HG03039 (cell line): ENCODE data around the gene CRACDL.

ENCODE experiments used
- ATAC-seq: cut with Tn5 transposase; IDR thresholded peaks from one replicate; pipeline ENCODE4 v1.9.1; 2021; ENCODE audit warnings: mild to moderate bottlenecking, moderate library complexity; ENCODE audit not compliant: unreplicated experiment

CRACDL gene

DNA sequence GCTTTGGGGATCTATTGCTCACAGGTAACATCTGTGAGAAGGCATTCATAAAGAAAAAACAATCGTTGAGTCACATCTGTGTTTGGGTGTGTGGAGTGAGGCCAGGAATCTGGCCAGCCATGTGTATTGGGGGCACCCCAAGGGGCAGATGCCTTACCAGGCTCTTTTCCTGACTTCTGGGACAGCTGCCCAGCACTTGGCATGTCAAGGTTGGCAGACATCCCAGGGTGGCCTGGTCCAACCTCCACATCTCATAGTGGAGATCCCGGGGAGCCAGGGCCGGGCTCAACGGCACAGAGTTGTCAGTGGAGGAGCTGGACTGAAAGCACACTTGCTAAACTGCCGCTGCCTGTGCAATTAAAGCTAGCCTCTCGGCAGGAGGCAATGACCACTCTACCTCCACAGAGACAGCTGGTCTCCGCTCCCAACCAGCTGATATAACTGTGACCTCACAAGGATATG is 129.8 kb downstream of the CRACDL start:
- ATAC-seq, result no peak

DNA sequence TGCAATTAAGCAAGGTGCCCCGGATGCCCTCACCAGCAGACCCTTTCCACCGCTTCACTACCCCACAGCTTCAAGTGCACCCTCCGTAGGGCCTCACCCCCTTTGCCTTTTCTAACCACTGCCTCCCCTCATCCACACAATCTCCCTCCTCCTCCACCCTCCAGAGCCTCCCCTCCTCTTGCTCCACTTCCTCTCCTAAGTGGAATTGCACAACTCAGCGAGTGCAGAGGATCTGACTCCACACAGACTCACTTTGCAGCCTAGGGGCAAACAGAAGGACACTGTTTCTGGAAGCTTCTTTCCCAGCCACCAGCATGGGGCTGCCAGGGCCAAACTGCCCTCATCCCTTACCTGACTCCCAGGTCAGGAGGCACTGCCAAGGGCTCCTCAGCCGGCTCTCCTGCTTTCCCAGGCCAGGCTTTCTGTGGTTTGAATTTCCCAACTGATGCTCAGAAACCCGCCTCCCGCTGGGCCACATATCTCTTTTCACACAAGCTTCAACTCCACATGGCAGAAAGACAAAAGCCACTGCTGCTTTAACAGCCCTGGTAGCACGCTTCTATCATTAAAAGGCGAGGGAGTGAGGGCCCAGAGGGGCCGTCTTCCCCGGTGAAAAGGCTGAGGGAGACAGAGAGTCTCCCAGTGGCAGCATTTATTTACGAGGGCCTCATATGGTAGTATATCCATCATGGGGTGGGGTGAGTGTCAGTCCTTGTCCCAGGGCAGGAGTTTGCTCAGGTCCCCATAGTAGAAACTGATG is 130.4 kb downstream of the CRACDL start:
- ATAC-seq, result no peak

DNA sequence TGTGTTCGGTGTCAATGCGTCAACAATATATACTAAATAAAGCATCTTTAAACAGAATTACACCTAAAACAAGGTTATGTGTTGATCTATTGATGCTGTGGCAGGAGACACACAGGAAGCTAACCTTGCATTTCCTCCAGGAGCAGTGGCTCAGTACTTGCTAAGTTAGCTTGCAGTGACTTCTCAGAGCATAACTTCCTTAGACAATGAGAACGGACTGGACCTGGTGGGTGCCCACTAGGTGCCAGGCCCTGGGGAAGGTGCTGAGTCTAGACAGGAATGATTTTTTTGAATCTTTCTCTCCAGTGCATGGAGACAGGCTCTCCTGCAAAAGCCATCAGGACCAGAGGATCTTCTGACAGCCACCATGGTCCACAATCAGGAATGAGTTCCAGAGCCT is 131.3 kb downstream of the CRACDL start:
- no peak for ATAC-seq

DNA sequence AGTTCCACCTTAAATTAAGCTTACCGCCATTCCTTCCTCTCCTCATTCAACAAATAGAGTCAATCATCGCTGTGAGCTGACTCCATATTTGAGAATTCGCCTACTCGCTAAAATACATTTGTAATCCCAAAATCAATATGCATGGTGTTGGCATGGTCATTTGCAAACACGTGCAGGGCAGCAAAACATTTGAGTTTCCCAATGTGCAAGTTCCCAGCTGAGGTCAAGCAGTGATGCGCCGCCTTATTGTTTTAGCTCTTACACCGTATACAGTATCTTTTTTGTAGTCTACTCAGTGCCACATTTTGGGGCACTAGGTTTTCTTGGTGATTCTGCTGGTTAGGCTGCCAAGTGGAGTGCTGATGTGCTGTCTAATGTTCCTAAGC is 131.8 kb downstream of the CRACDL start:
- ATAC-seq, result no peak

DNA sequence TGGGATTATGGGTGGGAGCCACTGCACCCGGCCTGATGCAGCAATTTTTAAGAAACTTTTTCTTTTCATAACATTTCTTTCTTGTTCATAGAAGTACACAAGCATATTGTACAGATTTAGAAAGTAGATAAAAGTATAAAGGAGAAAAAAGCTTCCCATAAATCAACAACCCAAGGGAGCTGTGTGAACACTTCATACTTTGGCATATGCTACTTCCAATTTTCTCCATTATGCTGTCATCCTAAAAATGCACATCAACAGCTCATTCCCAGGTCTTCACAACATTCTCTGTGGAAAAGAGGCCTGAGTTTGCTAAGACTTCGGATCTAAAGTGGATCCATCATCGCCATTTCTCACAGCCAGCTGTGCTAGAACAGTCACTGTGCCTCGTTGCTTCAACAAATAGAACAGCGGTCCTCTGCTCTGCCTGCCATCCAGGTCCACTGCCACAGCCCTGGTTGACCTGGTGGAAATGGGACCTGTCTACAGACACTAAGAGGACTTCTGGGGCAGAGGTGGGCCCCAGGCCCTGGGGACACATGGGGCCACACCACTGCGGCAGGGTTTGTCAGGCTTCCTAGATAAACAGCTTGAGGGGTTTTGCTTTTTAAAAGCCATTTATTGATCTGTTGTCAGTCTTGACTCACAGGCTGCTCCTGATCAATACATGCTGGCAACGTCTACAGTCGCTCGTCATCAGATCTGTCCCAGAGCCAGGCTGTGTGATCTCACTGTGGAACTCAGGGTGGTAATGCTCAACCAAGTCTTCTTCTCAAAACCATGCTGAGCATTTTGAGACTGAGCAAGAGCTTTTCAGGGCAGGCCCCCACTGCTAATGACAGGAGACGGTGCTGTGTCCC is 132.4 kb downstream of the CRACDL start:
- ATAC-seq, result no peak

DNA sequence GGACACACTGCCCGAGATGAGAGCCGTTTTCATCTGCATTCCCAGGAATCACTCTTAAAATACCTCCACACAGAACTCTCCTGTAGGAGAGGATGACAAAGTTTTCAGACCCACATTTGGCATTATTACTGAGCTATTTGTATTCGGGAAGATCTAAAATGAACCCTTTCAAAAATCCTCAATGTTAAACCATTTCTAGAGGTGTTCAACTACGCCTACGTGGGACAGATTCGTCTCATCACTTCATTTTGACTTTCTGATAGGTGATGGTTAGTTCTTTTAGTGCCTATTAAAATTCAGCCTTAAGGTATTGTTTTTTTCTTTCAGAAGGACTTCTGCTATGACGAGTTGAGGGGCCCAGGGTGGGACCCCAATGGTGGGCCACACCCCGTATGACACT is 133.7 kb downstream of the CRACDL start:
- ATAC-seq, result no peak

DNA sequence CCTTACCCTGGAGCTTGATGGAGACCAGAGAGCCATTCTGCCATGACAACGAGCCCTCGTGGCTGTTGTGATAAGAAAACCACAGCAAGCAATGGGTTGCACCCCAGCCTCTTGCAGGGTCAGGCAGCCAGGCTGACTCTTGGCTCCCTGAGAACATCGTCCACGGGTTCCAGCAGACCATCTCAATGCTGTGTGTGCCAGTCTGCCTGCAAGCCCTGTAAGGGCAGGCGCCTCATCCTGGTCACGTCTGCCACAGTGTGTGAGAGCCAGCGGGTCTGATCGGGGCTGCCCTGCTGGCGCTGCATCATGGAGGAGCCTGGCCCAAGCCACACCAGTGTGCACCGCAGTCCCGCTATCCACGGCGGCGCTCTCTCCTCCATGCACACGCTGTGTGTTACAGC is 134.1 kb downstream of the CRACDL start:
- no peak for ATAC-seq

DNA sequence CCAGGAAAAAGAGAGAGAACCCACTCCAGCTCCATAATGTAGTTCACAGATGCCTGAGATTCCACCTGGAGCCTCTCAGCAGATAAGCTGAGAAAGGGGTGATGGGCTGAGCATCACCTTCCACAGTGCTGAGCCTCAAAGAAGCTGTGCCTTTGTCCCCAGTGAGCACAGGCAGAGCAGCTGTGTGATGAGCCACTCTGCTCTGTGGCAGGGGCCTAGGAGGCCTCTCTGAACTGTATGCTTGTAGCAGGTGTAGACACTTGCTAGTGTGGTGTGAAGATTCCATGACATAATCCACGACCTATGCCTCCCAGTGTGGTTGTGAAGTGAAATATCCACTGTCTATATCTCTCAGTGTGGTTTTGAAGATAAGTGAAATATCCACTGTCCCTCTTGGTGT is 134.7 kb downstream of the CRACDL start:
- ATAC-seq, result no peak

DNA sequence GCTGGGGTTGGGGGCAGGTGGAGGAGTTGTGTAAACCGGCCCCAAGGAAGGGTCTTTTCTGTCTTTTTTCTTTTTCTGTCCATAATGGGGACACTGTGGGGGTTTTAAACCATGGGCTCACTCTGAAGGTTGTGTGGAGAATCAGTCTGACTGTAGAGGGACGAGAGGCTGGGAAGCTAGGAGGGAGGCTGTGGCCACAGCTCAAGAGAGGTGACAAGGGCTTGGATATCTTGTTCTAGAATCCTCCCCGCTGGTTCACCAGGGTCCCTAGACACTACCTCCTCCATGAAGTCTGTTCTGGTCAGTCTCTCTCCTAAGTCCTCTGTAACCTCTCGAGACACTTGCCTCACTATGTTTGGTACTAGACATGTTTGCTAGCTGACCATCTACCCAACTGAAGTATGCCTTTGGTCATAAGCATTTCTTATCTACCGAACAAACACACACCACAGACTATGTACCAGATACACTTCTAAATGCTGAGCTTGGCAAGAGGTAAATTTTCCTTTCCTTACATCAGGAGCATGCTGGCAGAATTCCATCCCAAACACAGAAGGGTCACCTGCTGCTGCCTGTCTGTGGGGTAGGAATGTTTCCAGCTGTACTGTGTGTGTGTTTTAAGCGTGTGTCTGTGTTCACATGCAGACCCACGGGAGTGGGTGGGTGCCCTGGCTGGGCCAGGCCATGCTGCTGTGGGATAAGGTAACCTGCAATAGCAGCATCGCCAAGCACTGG is 135.5 kb downstream of the CRACDL start:
- no peak for ATAC-seq

DNA sequence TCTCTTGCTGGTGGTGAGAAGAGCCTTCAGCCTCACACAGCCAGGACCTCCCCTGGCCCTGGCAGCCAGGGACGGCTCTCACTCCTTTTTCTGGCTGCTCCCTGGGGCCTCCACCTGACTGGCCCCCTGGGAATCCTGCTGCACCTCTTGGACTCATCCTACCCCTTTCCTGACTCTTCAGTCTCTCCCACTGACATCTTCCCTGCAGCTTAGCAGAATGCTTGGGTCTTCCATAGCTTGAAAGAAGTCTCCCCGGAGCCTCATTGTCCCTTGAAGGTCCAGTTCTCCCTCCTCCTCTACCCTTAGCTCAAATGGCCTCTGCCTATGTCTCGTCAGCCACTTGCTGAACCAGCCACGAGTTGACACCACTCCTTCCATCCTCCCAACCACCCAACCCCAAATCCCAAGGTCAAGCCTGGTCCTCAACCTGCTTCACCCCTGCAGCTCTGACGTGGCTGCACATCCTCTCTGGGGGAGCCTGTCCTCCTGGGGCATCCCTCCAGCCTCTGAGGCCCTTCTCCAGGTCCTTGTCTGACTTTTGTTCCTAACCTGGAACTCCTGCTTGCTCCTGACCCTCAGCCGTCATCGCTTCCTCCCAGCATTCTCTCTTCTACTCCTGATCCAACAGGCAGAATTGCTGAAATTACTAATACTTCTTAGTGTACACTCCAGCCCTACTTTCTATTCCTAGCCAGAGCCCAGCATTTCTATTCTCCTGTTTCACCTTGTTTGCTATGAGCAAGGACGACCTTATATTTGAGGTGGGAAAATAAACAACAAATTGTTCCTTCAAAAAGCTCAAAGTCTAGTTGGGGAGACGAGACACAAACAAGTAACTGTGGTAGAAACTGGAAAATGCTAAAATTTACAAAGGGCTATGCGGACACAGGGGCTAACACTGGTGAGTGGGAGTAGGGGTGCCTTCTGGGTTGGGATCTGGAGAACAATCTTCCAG is 136.4 kb downstream of the CRACDL start:
- no peak for ATAC-seq

DNA sequence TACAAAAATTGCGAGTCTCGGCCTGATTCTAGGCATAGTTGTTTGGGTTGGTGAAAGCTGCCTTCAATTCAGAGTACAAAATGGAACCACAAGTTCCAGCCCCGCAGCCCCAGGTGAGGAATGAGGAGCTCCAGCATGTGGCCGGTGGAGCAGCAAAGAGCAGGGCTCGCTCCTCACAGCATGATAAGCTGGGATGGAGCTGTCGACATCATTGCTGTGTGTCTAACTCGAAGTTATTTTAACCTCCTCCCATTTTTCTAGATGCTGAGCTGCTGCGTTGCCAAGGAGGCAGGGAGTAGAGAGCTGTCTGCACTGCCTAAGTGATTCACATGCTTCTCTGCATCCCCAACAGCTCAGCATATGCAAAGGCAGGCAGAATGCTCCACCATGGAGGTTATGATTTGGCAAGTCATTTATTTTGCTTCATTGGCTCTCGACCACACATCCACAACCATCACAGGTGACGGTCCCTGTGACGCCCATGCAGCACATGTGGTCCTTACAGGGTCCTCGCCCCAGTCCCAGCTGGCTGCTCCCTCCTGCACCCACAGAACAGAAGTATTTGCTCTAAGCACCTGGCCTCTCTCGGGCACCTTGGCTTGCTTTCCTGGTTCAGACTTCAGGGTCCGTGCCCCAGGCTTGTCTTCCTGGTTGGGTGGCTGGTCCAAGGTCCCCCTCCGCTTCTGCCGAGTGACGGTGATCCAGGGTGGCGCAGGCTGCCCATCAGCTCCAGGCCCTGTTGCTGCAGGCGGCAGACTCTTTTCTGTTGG is 139.1 kb downstream of the CRACDL start:
- no peak for ATAC-seq

DNA sequence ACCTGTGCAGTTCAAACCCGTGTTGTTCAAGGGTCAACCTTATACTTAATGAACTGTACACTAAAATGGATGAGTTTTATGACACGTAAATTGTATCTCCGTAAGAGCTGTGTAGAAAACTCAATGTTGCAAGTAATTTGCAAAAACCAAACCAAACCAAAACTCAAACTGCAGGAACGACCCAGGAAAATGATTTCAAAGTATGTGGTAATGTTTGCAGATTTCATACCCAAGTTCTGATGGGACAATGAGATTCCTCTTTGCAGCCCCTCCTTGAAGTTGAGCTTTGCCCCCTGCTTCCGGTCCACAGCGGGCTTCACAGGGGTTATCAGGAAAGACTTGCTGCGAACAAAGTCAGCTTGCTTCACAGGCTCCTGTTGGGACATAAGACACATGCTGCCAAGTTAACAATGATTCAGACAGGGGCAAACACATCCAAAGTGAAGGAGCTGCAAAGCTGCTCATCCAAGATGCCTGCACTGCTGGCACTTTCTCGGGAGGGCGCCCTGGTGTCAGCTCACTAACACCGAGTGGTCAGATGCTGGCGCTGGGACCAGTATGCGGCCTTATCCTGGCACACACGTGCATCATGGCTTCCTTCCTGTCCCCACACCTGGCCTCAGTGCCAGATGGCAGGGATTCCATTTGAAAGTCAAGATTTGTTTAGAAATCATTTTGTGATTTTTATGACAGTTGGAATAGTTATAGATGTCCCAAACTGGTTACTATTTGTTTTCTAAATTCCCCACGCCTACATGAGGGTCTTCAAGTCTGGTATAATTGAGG is 139.9 kb downstream of the CRACDL start:
- no peak for ATAC-seq

DNA sequence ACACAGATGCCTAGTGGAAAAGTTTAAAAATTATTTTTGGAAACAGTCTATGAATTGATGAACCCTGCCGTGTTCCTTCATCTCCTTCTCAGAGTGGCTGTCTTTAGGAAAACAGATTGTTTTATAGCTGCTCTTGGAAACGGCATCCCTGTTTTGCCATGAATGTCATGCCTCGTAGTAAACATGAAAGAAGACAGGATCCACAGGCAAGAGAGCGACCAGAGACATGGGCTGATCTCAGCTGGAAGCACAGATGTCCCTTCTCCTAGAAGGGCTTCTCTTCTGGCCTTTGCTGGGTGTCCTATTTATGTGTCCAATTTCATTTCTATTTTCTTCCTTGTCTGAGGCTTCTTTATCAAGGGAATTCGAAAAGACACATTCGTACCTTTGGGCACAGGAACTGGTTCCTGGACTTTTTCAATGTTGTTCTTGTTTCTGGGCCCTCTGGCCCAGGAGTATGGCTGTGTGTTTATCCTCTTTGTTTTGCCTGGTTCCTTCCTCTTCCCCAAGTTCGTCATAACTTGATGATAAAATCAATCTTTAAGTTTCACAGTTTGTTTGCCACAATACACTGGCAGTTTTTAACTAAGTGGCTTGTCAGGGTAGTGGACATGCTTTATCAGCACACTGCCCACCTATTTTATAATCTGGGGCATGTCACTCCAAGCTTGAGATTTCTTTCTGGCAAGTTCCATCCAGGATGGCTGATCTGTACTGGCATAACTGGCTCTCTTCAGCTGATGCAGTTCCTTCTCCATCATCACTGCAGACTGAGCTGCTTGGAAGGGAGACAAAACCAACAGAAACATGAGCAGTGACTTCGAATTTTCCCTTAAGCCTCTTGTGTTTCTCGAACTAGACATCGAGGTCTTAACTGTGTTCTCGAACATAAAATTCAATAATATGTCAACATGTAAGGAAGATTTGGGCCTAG is 141.9 kb downstream of the CRACDL start:
- no peak for ATAC-seq

DNA sequence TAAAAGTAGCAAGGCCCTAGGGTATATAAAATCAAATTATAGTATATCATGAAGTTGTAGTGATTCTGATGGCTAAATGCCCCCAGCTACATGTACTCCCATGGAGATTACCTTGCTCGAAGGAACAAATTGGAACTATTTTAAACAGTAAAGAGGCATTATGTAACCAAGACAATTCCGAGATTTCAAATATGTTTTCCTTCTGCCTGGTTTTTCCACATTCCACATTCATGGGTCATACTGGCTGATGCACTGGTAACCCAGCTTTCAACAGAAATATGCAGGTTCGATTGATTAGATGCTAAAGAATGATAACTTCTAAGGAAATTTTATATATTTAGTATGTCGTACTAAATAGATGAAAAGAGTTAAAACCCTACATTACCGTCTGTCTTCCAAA is 142.8 kb downstream of the CRACDL start:
- ATAC-seq, result no peak

DNA sequence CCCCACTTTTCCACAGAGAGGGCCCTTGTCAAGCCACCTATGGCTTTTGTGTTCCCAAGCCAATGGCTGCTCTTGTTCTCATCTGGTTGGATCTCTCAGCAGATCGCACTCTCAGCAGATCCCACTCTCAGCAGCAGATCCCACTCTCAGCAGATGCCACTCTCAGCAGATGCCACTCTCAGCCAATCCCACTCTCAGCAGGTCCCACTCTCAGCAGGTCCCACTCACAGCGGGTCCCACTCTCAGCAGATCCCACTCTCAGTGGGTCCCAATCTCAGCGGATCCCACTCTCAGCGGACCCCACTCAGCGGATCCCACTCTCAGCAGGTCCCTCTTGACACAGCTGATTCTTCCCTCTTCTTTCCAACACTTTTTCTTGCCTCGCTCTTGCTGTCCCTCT is 145.8 kb downstream of the CRACDL start:
- ATAC-seq, result no peak

DNA sequence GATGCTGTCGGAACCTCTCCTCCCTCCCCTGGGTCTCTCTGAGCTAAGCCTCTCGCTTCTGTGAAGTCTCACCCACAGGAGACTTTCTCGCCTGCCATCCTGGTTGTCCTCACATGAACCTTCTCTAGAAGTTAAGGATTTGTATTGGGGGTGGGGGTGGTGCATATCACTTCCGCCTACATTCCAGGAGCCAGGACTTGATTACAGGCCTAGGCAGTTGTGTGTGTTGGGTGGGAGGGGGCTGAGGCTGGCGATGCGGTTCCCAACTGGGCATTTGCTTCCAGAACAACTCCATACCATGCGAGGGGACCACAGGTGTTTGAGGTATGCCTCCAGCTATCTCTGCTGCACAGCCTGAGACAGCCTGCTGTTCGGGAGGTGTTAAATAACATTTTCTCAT is 148.3 kb downstream of the CRACDL start:
- no peak for ATAC-seq

DNA sequence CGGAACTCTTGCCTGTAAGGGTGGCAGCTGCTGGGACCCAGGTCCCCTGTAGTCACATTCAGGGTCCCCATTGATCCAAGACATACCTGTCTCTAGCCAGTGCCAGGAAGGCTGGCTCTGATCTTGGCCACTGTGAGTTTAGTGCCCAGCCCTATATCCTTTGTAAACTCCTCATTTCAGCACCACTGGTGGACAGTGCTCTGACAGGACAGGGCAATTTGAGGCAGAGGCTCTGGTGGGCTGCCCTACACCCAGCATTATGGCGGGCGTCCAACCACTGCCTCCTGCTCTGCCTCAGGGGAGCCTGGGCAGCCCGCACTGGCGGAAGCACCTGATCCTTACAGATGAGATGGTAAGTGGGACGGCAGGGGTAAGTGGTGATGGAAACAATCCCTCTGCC is 149.8 kb downstream of the CRACDL start:
- ATAC-seq, result no peak

DNA sequence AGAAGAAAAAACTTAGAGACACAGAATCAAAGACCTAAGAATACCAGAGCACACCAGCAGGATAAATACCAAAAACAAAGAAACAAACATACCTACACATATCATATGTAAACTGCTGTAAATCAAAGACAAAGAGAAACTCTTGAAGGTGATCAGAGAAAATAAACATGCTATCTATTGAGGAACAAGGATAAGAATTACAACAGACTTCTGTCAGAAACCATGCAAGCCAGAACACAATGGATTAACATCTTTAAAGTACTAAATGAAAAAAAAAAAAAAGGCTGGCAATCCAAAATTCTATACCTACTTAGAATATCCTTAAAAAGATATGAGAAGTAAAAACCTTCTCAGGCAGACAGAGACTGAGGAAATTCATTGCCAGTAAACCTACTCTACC is 153.5 kb downstream of the CRACDL start:
- no peak for ATAC-seq
